ENCODE results near the gene SAMM50.

Gene SAMM50

DNA sequence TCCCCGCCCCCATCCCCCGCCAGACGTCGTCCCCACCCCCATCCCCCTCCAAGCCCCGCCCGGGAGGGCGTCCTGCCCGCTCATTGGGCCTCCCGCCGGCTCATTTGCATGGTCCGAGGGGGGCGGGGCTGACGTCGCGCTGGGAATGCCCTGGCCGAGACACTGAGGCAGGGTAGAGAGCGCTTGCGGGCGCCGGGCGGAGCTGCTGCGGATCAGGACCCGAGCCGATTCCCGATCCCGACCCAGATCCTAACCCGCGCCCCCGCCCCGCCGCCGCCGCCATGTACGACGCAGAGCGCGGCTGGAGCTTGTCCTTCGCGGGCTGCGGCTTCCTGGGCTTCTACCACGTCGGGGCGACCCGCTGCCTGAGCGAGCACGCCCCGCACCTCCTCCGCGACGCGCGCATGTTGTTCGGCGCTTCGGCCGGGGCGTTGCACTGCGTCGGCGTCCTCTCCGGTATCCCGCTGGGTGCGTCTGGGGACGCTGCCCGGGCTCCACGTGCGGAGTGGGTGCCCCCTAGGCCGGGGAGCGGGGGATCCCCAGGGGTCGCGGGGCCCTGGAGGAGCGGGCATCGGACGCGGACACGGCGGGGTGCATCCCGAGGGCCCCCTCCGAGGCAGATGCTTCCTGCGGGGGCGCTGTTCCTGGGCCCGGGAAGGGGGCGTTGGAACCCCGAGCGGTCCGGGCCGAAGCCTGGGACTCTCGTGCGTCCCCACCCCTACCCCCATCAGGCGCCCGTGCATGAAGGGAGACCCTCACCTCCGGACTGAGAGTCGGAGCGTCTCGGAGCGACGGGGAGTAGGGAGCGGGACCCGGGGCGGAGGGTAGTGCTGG is 31.4 kb upstream of the SAMM50 start, which contains the start of gene PNPLA3:
TSS of gene PNPLA3 (plus strand) at position 175 of the 834 bp plus-strand sequence. CDS start at position 282, 107 bp downstream.
- Histone ChIP-seq H3K36me3 (ENCODE audit: control insufficient read depth, insufficient read depth, low read length) (peaks cover 25% of the 10 kb centered on the region), H3K27me3 (ENCODE audit: control insufficient read depth, insufficient read depth, low read length) (no peaks in the 10 kb centered on the region), H3K27ac (ENCODE audit: low read depth, low read length) (peak within 1 kb of the TSS; percentile 85; the same call in 1 of the 2 replicates), H3K9me3 (ENCODE audit: control insufficient read depth, insufficient read depth, low read depth, low read length) (no peaks in the 10 kb centered on the region), H3K4me3 (ENCODE audit: low read depth, low read length) (peak within 1 kb of the TSS; percentile 86), H3K4me1 (ENCODE audit: control insufficient read depth, insufficient read depth, low read length) (peaks cover 30% of the 10 kb centered on the region), H3K9ac (ENCODE audit: low read length) (peak within 1 kb of the TSS; percentile 87)

DNA sequence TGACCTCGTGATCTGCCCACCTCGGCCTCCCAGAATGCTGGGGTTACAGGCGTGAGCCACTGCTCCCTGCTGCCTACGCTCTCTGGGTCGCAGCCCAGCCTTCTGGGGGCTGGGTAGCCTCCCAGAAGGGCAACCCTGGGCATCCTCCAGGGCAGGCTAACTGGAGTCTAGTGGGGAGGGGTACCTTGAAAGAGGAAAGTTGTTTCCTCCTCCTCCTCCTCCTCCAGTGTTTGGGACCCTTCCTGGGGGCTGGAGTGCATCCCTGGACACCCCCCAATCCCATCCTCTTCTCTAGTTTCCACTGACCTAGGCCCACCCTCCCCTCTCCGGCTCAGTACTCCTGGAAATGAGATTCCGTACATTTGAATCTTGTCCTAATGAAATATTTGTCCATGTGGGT is 30.4 kb upstream of the SAMM50 start:
- H3K9ac ChIP-seq (ENCODE audit: low read length): peak overlapping the region; percentile 87
- H3K27me3 ChIP-seq (ENCODE audit: control insufficient read depth, insufficient read depth, low read length): no peaks in the 10 kb centered on the region
- H3K4me1 ChIP-seq (ENCODE audit: control insufficient read depth, insufficient read depth, low read length): peaks cover 30% of the 10 kb centered on the region
- no peaks in the 10 kb centered on the region for H3K9me3 ChIP-seq (ENCODE audit: control insufficient read depth, insufficient read depth, low read depth, low read length)
- peak overlapping the region; percentile 86 for H3K4me3 ChIP-seq (ENCODE audit: low read depth, low read length)
- no peak overlapping the region; the same call in 1 of the 2 replicates for H3K27ac ChIP-seq (ENCODE audit: low read depth, low read length)
- H3K36me3 ChIP-seq (ENCODE audit: control insufficient read depth, insufficient read depth, low read length): peaks cover 30% of the 10 kb centered on the region

DNA sequence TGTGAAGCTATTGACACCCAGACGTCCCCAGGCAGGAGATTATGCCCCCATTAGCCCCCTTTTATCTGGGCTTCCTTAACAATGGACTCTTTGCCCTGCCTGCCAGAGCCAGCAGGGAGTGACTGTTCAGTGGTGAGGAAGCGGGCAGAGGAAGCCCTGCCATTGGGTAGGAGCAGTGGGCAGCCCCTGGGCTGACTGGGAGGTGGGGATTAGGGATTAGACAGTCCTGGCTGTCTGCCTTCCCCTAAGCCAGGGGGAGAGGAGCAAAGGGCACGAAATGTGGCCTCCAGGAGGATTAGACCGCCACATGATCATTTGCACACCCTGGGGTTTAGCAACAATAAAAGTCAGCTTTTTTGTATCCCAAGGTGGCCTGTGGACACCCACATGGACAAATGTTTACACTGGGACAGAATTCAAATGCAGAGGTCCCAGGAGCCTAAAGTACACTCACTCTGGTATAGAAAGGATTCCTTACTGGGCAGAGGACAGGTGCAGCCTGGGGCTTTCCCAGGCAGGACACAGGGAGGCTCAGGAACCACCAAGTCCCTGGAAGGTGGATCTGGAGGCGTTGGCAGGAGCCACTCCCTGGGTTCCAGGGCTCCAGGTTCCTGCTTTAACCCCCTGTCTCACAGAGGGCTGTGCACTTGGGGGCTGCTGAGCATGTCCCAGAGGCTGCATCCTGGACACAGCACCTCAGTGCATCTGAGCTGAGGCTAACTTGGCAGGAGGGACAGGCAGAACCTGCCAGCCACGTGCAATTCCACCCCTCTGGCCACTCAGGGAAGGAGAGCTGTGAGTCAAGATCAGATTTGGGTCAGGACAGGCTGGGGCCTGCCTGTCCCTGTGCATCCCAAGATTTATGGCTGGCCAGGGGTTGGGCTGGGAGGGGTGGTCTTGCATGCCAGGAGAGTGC is 29.6 kb upstream of the SAMM50 start:
- Histone ChIP-seq H3K4me1 (ENCODE audit: control insufficient read depth, insufficient read depth, low read length) (peaks cover 30% of the 10 kb centered on the region), H3K27ac (ENCODE audit: low read depth, low read length) (no peak overlapping the region), H3K4me3 (ENCODE audit: low read depth, low read length) (peak overlapping the region; percentile 86), H3K36me3 (ENCODE audit: control insufficient read depth, insufficient read depth, low read length) (peaks cover 39% of the 10 kb centered on the region), H3K27me3 (ENCODE audit: control insufficient read depth, insufficient read depth, low read length) (no peaks in the 10 kb centered on the region), H3K9me3 (ENCODE audit: control insufficient read depth, insufficient read depth, low read depth, low read length) (no peaks in the 10 kb centered on the region), H3K9ac (ENCODE audit: low read length) (peak overlapping the region; percentile 87)

- Histone ChIP-seq H3K9me3 (ENCODE audit: control insufficient read depth, insufficient read depth, low read depth, low read length) (no peaks in the 10 kb centered on the region), H3K9ac (ENCODE audit: low read length) (no peak overlapping the region), H3K4me1 (ENCODE audit: control insufficient read depth, insufficient read depth, low read length) (peaks cover 30% of the 10 kb centered on the region), H3K36me3 (ENCODE audit: control insufficient read depth, insufficient read depth, low read length) (peaks cover 44% of the 10 kb centered on the region), H3K27ac (ENCODE audit: low read depth, low read length) (no peak overlapping the region), H3K4me3 (ENCODE audit: low read depth, low read length) (no peak overlapping the region), H3K27me3 (ENCODE audit: control insufficient read depth, insufficient read depth, low read length) (no peaks in the 10 kb centered on the region)
These were observed 28.9 kb upstream of the SAMM50 start for GRCh38 chr22:43926349-43926710.

- H3K27me3 ChIP-seq (ENCODE audit: control insufficient read depth, insufficient read depth, low read length): no peaks in the 10 kb centered on the region
- H3K27ac ChIP-seq (ENCODE audit: low read depth, low read length): no peak overlapping the region
- no peak overlapping the region for H3K4me3 ChIP-seq (ENCODE audit: low read depth, low read length)
- H3K9ac ChIP-seq (ENCODE audit: low read length): no peak overlapping the region
- no peaks in the 10 kb centered on the region for H3K9me3 ChIP-seq (ENCODE audit: control insufficient read depth, insufficient read depth, low read depth, low read length)
- peaks cover 64% of the 10 kb centered on the region for H3K36me3 ChIP-seq (ENCODE audit: control insufficient read depth, insufficient read depth, low read length)
- H3K4me1 ChIP-seq (ENCODE audit: control insufficient read depth, insufficient read depth, low read length): peaks cover 16% of the 10 kb centered on the region
These were observed 26.8 kb upstream of the SAMM50 start for GRCh38 chr22:43928468-43928867.

DNA sequence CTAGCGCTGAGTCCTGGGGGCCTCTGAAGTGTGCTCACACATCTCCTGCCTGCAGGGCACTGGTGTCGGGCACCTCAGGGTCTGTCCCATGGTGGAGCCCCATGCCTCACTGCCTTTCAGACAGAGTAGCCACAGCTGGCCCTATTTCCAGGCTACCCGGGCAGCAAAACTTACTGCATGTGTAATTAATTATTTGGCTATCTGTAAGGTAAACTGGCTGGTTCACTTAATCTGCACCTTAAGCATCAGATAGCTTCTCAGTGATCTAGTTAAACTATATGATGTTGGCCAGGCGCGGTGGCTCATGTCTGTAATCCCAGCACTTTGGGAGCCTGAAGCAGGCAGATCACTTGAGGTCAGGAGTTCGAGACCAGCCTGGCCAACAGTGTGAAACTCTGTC is 26.3 kb upstream of the SAMM50 start:
- no peak overlapping the region for H3K27ac ChIP-seq (ENCODE audit: low read depth, low read length)
- H3K36me3 ChIP-seq (ENCODE audit: control insufficient read depth, insufficient read depth, low read length): peaks cover 69% of the 10 kb centered on the region
- H3K4me3 ChIP-seq (ENCODE audit: low read depth, low read length): no peak overlapping the region
- H3K27me3 ChIP-seq (ENCODE audit: control insufficient read depth, insufficient read depth, low read length): no peaks in the 10 kb centered on the region
- peaks cover 16% of the 10 kb centered on the region for H3K4me1 ChIP-seq (ENCODE audit: control insufficient read depth, insufficient read depth, low read length)
- no peaks in the 10 kb centered on the region for H3K9me3 ChIP-seq (ENCODE audit: control insufficient read depth, insufficient read depth, low read depth, low read length)
- H3K9ac ChIP-seq (ENCODE audit: low read length): no peak overlapping the region

GRCh38 chr22:43931771-43932170 is 23.5 kb upstream of the SAMM50 start:
- Histone ChIP-seq H3K27ac (ENCODE audit: low read depth, low read length) (no peak overlapping the region), H3K36me3 (ENCODE audit: control insufficient read depth, insufficient read depth, low read length) (peaks cover 89% of the 10 kb centered on the region), H3K9ac (ENCODE audit: low read length) (no peak overlapping the region), H3K9me3 (ENCODE audit: control insufficient read depth, insufficient read depth, low read depth, low read length) (no peaks in the 10 kb centered on the region), H3K27me3 (ENCODE audit: control insufficient read depth, insufficient read depth, low read length) (no peaks in the 10 kb centered on the region), H3K4me1 (ENCODE audit: control insufficient read depth, insufficient read depth, low read length) (no peaks in the 10 kb centered on the region), H3K4me3 (ENCODE audit: low read depth, low read length) (no peak overlapping the region)

- Histone ChIP-seq H3K27me3 (ENCODE audit: control insufficient read depth, insufficient read depth, low read length) (no peaks in the 10 kb centered on the region), H3K9me3 (ENCODE audit: control insufficient read depth, insufficient read depth, low read depth, low read length) (no peaks in the 10 kb centered on the region), H3K9ac (ENCODE audit: low read length) (no peak overlapping the region), H3K27ac (ENCODE audit: low read depth, low read length) (no peak overlapping the region), H3K4me3 (ENCODE audit: low read depth, low read length) (no peak overlapping the region), H3K4me1 (ENCODE audit: control insufficient read depth, insufficient read depth, low read length) (no peaks in the 10 kb centered on the region), H3K36me3 (ENCODE audit: control insufficient read depth, insufficient read depth, low read length) (peaks cover 89% of the 10 kb centered on the region)
These were observed 13.8 kb upstream of the SAMM50 start for GRCh38 chr22:43941449-43941848.

GRCh38 chr22:43944670-43945430 is 10.4 kb upstream of the SAMM50 start:
- H3K9ac ChIP-seq (ENCODE audit: low read length): no peak overlapping the region
- peaks cover 75% of the 10 kb centered on the region for H3K36me3 ChIP-seq (ENCODE audit: control insufficient read depth, insufficient read depth, low read length)
- H3K27me3 ChIP-seq (ENCODE audit: control insufficient read depth, insufficient read depth, low read length): no peaks in the 10 kb centered on the region
- H3K4me1 ChIP-seq (ENCODE audit: control insufficient read depth, insufficient read depth, low read length): no peaks in the 10 kb centered on the region
- no peak overlapping the region for H3K27ac ChIP-seq (ENCODE audit: low read depth, low read length)
- no peaks in the 10 kb centered on the region for H3K9me3 ChIP-seq (ENCODE audit: control insufficient read depth, insufficient read depth, low read depth, low read length)
- H3K4me3 ChIP-seq (ENCODE audit: low read depth, low read length): no peak overlapping the region

GRCh38 chr22:43945632-43946383 is 9.4 kb upstream of the SAMM50 start:
- Histone ChIP-seq H3K9me3 (ENCODE audit: control insufficient read depth, insufficient read depth, low read depth, low read length) (no peaks in the 10 kb centered on the region), H3K9ac (ENCODE audit: low read length) (no peak overlapping the region), H3K27ac (ENCODE audit: low read depth, low read length) (no peak overlapping the region), H3K4me1 (ENCODE audit: control insufficient read depth, insufficient read depth, low read length) (no peaks in the 10 kb centered on the region), H3K27me3 (ENCODE audit: control insufficient read depth, insufficient read depth, low read length) (no peaks in the 10 kb centered on the region), H3K36me3 (ENCODE audit: control insufficient read depth, insufficient read depth, low read length) (peaks cover 66% of the 10 kb centered on the region), H3K4me3 (ENCODE audit: low read depth, low read length) (no peak overlapping the region)

Data from HUES6 (cell line).